Measurements from ENCODE around the gene SLC22A14. TPM values are rescaled to one million over a fixed set of nuclear protein-coding genes. Genes with fewer than 3 reads are reported as not detected.

Gene SLC22A14
- total RNA-seq, 4 donors from 2014 or later: 0.31 TPM; not detected in 3

- no peak overlapping the region for H3K27ac ChIP-seq
- no peaks in the 10 kb centered on the region for H3K36me3 ChIP-seq
- intact Hi-C loops (cut with DNase I; ENCODE audit: low total_unique reads): no loop called here
- no peaks in the 10 kb centered on the region for H3K9me3 ChIP-seq
- H3K4me1 ChIP-seq: no peaks in the 10 kb centered on the region
- DNase-seq: no peak
- ATAC-seq: no peak
- no peak for TF ChIP-seq CTCF (IDR thresholded peaks at IDR 0.05 in 4 of 5, conservative IDR thresholded peaks at IDR 0.05 in 1 of 5)
- TF ChIP-seq POLR2A (IDR thresholded peaks at IDR 0.05): no peak
- in situ Hi-C loops (cut with MboI; ENCODE audit: low sequenced_read_pairs in 4 of 4): no loop called here
- H3K4me3 ChIP-seq: no peak overlapping the region
- no peaks in the 10 kb centered on the region for H3K27me3 ChIP-seq
Measured at GRCh38 chr3:38364721-38365400, 82.8 kb downstream of the SLC22A14 start.

- in situ Hi-C loops (cut with MboI; ENCODE audit: low sequenced_read_pairs in 4 of 4) (no loop called here), intact Hi-C loops (cut with DNase I; ENCODE audit: low total_unique reads) (no loop called here)
- ATAC-seq: no peak
- Histone ChIP-seq H3K36me3 (no peaks in the 10 kb centered on the region), H3K4me1 (no peaks in the 10 kb centered on the region), H3K27ac (no peak overlapping the region), H3K4me3 (no peak overlapping the region), H3K9me3 (no peaks in the 10 kb centered on the region), H3K27me3 (no peaks in the 10 kb centered on the region)
- no peak for DNase-seq
- TF ChIP-seq POLR2A (IDR thresholded peaks at IDR 0.05): no peak
- TF ChIP-seq CTCF (IDR thresholded peaks at IDR 0.05 in 4 of 5, conservative IDR thresholded peaks at IDR 0.05 in 1 of 5): no peak
Measured at GRCh38 chr3:38365469-38366062, 83.5 kb downstream of the SLC22A14 start.

- Histone ChIP-seq H3K4me3 (no peak overlapping the region), H3K9me3 (no peaks in the 10 kb centered on the region), H3K27me3 (no peaks in the 10 kb centered on the region), H3K36me3 (no peaks in the 10 kb centered on the region), H3K4me1 (no peaks in the 10 kb centered on the region), H3K27ac (no peak overlapping the region)
- DNase-seq (no peak), ATAC-seq (no peak)
- intact Hi-C loops (cut with DNase I; ENCODE audit: low total_unique reads) (no loop called here), in situ Hi-C loops (cut with MboI; ENCODE audit: low sequenced_read_pairs in 4 of 4) (no loop called here)
- no peak for TF ChIP-seq POLR2A (IDR thresholded peaks at IDR 0.05)
- TF ChIP-seq CTCF (IDR thresholded peaks at IDR 0.05 in 4 of 5, conservative IDR thresholded peaks at IDR 0.05 in 1 of 5): no peak
Measured at GRCh38 chr3:38366082-38366481, 84.0 kb downstream of the SLC22A14 start.

- ATAC-seq: no peak
- in situ Hi-C loops (cut with MboI; ENCODE audit: low sequenced_read_pairs in 4 of 4): no loop called here
Measured at GRCh38 chr3:38367779-38368178, 85.7 kb downstream of the SLC22A14 start.

More at GRCh38 chr3:38367779-38368178, 85.7 kb downstream of the SLC22A14 start:
- Histone ChIP-seq H3K4me1 (no peaks in the 10 kb centered on the region), H3K27me3 (no peaks in the 10 kb centered on the region), H3K36me3 (no peaks in the 10 kb centered on the region), H3K9me3 (no peaks in the 10 kb centered on the region), H3K27ac (no peak overlapping the region), H3K4me3 (no peak overlapping the region)
- no peak for DNase-seq
- intact Hi-C loops (cut with DNase I; ENCODE audit: low total_unique reads): no loop called here
- no peak for TF ChIP-seq CTCF (IDR thresholded peaks at IDR 0.05 in 4 of 5, conservative IDR thresholded peaks at IDR 0.05 in 1 of 5)
- no peak for TF ChIP-seq POLR2A (IDR thresholded peaks at IDR 0.05)

Other genes starting within 250 kb of the SLC22A14 start
- gene DLEC1, start 243.1 kb upstream of the SLC22A14 start, total RNA-seq: not detected
- gene ACAA1, start 145.2 kb upstream of the SLC22A14 start, total RNA-seq: 10 to 100 TPM; 24.5 to 31.2 (median 29.3) TPM
- 1 to 10 TPM; 2.1 to 6.6 (median 3.3) TPM for gene MYD88, start 143.6 kb upstream of the SLC22A14 start, total RNA-seq
- 10 to 100 TPM; 37.9 to 50.0 (median 43.2) TPM for gene OXSR1, start 116.8 kb upstream of the SLC22A14 start, total RNA-seq
- under 1 TPM in 3 of 4 donors, not detected in 1; 0.29 to 0.58 (median 0.51) TPM for gene SLC22A13, start 16.5 kb upstream of the SLC22A14 start, total RNA-seq
- gene XYLB, start 64.5 kb downstream of the SLC22A14 start, total RNA-seq: 1 to 10 TPM in 1 of 4 donors, under 1 TPM in 3; 0.23 to 1.1 (median 0.44) TPM
- gene ACVR2B, start 171.6 kb downstream of the SLC22A14 start, total RNA-seq: 10 to 100 TPM in 1 of 4 donors, 1 to 10 TPM in 3; 2.4 to 12.1 (median 6.3) TPM
- gene EXOG, start 214.0 kb downstream of the SLC22A14 start, total RNA-seq: 1 to 10 TPM; 1.6 to 6.5 (median 2.2) TPM

Data from gastrocnemius medialis (tissue), 4 donors.